HFFc6 (cell line): ENCODE measurements around the gene ADNP2. TPM values are rescaled to one million over a fixed set of nuclear protein-coding genes. Genes with fewer than 3 reads are reported as not detected.

Experiments used
- DNase-seq: peaks from one replicate; pipeline ENCODE4 v3.0.0-alpha.2; 2018
- H3K27ac Mint-ChIP-seq: 2 replicates; pipeline ENCODE4 v1.8.0; 2020; ENCODE audit warnings: mild to moderate bottlenecking, mixed read lengths
- H3K27me3 Mint-ChIP-seq: 2 replicates; pipeline ENCODE4 v1.8.0; 2021; ENCODE audit warnings: mild to moderate bottlenecking, moderate library complexity, mixed read lengths; ENCODE audit not compliant: insufficient read depth
- H3K36me3 Mint-ChIP-seq: 2 replicates; pipeline ENCODE4 v1.8.0; 2021; ENCODE audit warnings: low read depth, mixed read lengths
- H3K4me1 Mint-ChIP-seq: 2 replicates; pipeline ENCODE4 v1.8.0; 2020; ENCODE audit warnings: low read depth, mixed read lengths
- H3K4me3 Mint-ChIP-seq: 2 replicates; pipeline ENCODE4 v1.8.0; 2020; ENCODE audit warnings: mild to moderate bottlenecking, moderate library complexity, mixed read lengths
- H3K9me3 Mint-ChIP-seq: 2 replicates; pipeline ENCODE4 v1.8.0; 2020; ENCODE audit warnings: mild to moderate bottlenecking, mixed read lengths
- CTCF ChIP-seq: fragments of 200-600 bp; sonication (generic); IDR thresholded peaks from 2 replicates; pipeline ENCODE4 v1.5.0; 2021; ENCODE audit warnings: antibody characterized with exemption, mild to moderate bottlenecking
- total RNA-seq, 6 experiments: library from RNA; stranded (reverse); fragmentation: NEBNext Ultra II Directional; extraction: Animal tissue kit (Norgen Biotek cat#: 25700); gene quantifications; 2 replicates in 1 of 6; 3 replicates in 5 of 6; pipeline ENCODE4 v1.2.3, GENCODE V29; 2021

ADNP2 gene
- total RNA-seq, 6 experiments from 2014 or later = 11.5 to 15.6 (median 14.3) TPM

DNA sequence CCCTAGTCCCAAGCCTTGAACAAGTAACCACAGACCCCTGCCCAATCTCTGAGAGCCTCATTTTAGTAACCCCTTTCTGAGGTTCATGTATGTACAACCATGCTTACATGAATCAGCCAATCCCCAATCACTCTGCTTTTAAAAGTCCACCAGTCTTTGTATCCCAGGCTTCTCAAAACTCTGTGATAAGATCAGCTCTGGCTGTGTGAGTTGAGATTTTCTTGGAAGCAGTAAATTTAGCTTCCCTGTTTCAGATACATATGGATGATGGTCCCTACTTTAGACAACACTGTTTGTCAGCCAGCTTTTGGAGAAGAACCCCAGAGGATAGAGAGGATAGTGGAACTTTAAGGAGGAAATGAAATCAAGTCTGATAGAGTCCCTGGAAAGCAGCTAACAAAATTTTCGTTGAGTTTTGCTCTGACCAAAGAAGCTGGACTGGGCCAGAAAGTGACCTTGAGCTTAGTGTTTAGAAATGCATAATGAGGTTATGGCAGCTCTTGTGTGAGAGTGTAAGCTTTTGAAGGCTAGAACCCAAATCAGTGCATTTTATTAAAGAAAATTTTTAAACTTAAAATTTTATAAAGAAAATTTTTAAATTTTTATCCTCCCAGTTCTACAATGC lies 3.7 kb downstream of the ADNP2 start:
- no peak for DNase-seq
- no peak for TF ChIP-seq CTCF
- H3K4me3 Mint-ChIP-seq = no peak overlapping the region; the same call in 1 of the 2 replicates

DNA sequence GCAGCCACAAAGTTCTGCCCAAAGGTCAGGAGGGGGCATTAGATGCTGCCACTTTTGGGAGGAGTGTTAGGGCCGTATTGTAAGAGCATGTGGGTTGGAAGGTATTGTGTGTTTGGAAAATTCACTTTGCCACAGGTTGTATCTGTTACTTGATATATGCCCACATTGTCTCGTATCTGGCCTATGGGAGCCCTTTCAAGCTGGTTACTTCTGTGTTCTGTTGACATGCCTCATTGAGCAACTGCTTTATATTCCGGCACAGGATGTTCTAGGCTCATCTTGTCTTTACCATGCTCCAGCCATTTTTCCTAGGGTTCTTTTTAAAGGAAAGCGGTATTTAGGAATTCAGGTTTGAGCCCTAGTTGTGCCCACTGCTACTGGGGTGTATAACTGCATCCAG lies 6.0 kb downstream of the ADNP2 start:
- Mint-ChIP-seq H3K36me3 (peaks cover 19% of the 10 kb centered on the region), H3K9me3 (no peaks in the 10 kb centered on the region), H3K27ac (no peak overlapping the region), H3K4me1 (peaks cover 34% of the 10 kb centered on the region), H3K27me3 (no peaks in the 10 kb centered on the region), H3K4me3 (no peak overlapping the region)
- DNase-seq = no peak
- TF ChIP-seq CTCF = no peak

More for the DNA sequence above, 3.7 kb downstream of the ADNP2 start:
- Mint-ChIP-seq H3K27ac (no peak overlapping the region), H3K9me3 (no peaks in the 10 kb centered on the region), H3K4me1 (peaks cover 36% of the 10 kb centered on the region), H3K27me3 (0 out of 2 replicates have a peak, but pooled peaks cover 3% of the 10 kb centered on the region), H3K36me3 (peaks cover 11% of the 10 kb centered on the region)

DNA sequence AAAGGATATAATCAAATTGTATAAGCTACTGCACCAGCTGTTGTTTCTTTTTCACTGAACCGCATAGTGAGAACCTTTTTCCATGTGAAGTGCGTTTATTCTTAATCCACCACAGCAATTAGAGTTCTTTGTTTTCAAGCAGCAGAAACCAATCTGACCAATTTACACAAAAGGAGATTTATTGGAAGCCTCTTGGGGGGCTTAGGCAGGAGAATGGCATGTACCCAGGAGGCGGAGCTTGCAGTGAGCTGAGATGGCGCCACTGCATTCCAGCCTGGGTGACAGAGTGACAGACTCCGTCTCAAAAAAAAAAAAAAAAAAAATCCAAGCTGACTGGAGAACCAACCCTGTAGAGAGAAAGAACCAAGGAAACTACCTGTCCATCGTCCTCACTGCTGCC lies 10.0 kb downstream of the ADNP2 start:
- Mint-ChIP-seq H3K4me3 (no peak overlapping the region), H3K27me3 (no peaks in the 10 kb centered on the region), H3K36me3 (peaks cover 19% of the 10 kb centered on the region), H3K9me3 (no peaks in the 10 kb centered on the region), H3K27ac (no peak overlapping the region), H3K4me1 (peaks cover 8% of the 10 kb centered on the region; the same call in 1 of the 2 replicates)
- DNase-seq = no peak
- no peak for TF ChIP-seq CTCF

DNA sequence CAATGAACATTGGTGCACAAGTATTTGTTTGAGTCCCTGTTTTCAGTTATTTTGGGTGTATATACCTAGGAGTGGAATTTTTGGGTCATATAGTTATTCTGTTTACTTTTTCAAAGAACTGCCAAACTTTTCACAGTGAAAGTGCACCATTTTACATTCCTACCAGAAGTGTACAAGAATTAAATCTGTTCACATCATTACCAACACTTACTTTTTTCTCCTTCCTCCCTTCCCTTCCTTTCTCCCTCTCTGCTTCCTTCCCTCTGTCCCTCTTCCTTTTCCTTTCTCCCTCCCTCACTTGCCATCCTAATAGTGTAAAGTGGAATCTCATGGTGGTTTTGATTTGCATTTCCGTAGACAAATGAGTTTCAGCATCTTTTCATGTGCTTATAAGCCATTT lies 11.9 kb downstream of the ADNP2 start:
- Mint-ChIP-seq H3K27me3 (no peaks in the 10 kb centered on the region), H3K27ac (no peak overlapping the region; the same call in 1 of the 2 replicates), H3K36me3 (peaks cover 14% of the 10 kb centered on the region), H3K4me3 (no peak overlapping the region), H3K4me1 (peaks cover 3% of the 10 kb centered on the region; the same call in 1 of the 2 replicates), H3K9me3 (no peaks in the 10 kb centered on the region)
- no peak for TF ChIP-seq CTCF
- no peak for DNase-seq

DNA sequence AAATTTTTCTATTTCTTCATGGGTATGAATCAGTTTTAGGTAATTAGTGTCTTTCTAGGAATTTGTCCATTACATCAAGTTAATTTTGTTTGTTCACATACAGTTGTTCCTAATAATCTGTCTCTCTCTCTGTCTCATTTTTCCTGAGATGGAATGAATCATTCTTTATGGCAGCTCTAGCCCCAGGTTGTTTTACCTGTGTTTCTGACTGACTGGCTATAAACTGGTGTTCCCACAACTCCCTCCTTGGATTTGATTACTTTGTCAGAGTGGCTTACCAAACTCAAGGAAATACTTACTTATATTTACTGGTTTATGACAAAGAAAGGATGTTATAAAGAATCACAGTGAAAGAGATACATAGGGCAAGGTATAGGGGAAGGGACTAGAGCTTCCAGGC lies 15.1 kb downstream of the ADNP2 start:
- TF ChIP-seq CTCF = no peak
- Mint-ChIP-seq H3K27me3 (no peaks in the 10 kb centered on the region), H3K4me1 (peaks cover 13% of the 10 kb centered on the region; the same call in 1 of the 2 replicates), H3K27ac (no peak overlapping the region), H3K4me3 (no peak overlapping the region), H3K9me3 (no peaks in the 10 kb centered on the region), H3K36me3 (peaks cover 11% of the 10 kb centered on the region)
- DNase-seq = no peak
